Left ventricle myocardium inferior (tissue), 1 donor: ENCODE data around the gene KCTD21. TPM values are rescaled to one million over a fixed set of nuclear protein-coding genes. Genes with fewer than 3 reads are reported as not detected.
A peak's percentile ranks its signal among the peaks of the same experiment; 100 is the strongest.

Experiments
- DNase-seq: peaks from one replicate; pipeline ENCODE4 v3.0.0-alpha.2; 2020
- H3K27ac ChIP-seq: fragments of 200-600 bp; replicated peaks from 2 replicates; pipeline ENCODE4 v1.8.0; 2021
- H3K27me3 ChIP-seq: fragments of 200-600 bp; 2 replicates; pipeline ENCODE4 v1.8.0; 2021; ENCODE audit warnings: low read depth
- H3K36me3 ChIP-seq: fragments of 200-600 bp; 2 replicates; pipeline ENCODE4 v1.8.0; 2021
- H3K4me1 ChIP-seq: fragments of 200-600 bp; 2 replicates; pipeline ENCODE4 v1.8.0; 2021
- H3K4me3 ChIP-seq: fragments of 200-600 bp; 2 replicates; pipeline ENCODE4 v1.8.0; 2021; ENCODE audit warnings: mild to moderate bottlenecking, moderate library complexity
- H3K9me3 ChIP-seq: fragments of 200-600 bp; replicated peaks from 2 replicates; pipeline ENCODE4 v1.8.0; 2021
- CTCF ChIP-seq: fragments of 200-600 bp; IDR thresholded peaks from 2 replicates; pipeline ENCODE4 v1.8.0; 2021; ENCODE audit warnings: antibody characterized with exemption, mild to moderate bottlenecking, borderline replicate concordance
- intact Hi-C: fragments of 100-400 bp; cut with micrococcal nuclease; formaldehyde crosslinking; loops from one replicate; pipeline ENCODE4 v1.11.0; 2022
- total RNA-seq: library from RNA; stranded (reverse); fragmentation: NEBNext Ultra II Directional; extraction: Animal tissue kit (Norgen Biotek cat#: 25700); gene quantifications from one replicate; pipeline ENCODE4 v1.2.1, GENCODE V29; 2021
- donor health status: DM: no; HTN: yes; CAD: no; lungs with severe emphysema.

Gene KCTD21
- total RNA-seq, 1 donor from 2014 or later: 8.6 TPM

- TF ChIP-seq CTCF: no peak
- Histone ChIP-seq H3K4me1 (peaks cover 8% of the 10 kb centered on the region), H3K9me3 (no peaks in the 10 kb centered on the region), H3K4me3 (no peak overlapping the region), H3K27ac (no peak overlapping the region), H3K27me3 (no peaks in the 10 kb centered on the region), H3K36me3 (no peaks in the 10 kb centered on the region)
- DNase-seq: no peak
- intact Hi-C loops: no loop called here
Measured at GRCh38 chr11:78151804-78152203, 36.6 kb downstream of the KCTD21 start.

GRCh38 chr11:78150754-78151153, 37.7 kb downstream of the KCTD21 start:
- H3K36me3 ChIP-seq: no peaks in the 10 kb centered on the region
- DNase-seq: no peak
- intact Hi-C loops: no loop called here
- H3K27ac ChIP-seq: no peak overlapping the region
- no peaks in the 10 kb centered on the region for H3K27me3 ChIP-seq
- peaks cover 8% of the 10 kb centered on the region for H3K4me1 ChIP-seq
- no peak for TF ChIP-seq CTCF
- no peaks in the 10 kb centered on the region for H3K9me3 ChIP-seq
- no peak overlapping the region for H3K4me3 ChIP-seq

GRCh38 chr11:78150346-78150745, 38.1 kb downstream of the KCTD21 start:
- Histone ChIP-seq H3K4me3 (no peak overlapping the region), H3K36me3 (no peaks in the 10 kb centered on the region), H3K4me1 (peaks cover 8% of the 10 kb centered on the region), H3K9me3 (no peaks in the 10 kb centered on the region), H3K27ac (no peak overlapping the region), H3K27me3 (no peaks in the 10 kb centered on the region)
- no peak for DNase-seq
- no peak for TF ChIP-seq CTCF
- intact Hi-C loops: no loop called here

- peaks cover 8% of the 10 kb centered on the region for H3K4me1 ChIP-seq
- intact Hi-C loops: no loop called here
- H3K4me3 ChIP-seq: no peak overlapping the region
- TF ChIP-seq CTCF: peak; percentile 56
- H3K27me3 ChIP-seq: no peaks in the 10 kb centered on the region
- no peaks in the 10 kb centered on the region for H3K36me3 ChIP-seq
- DNase-seq: no peak
- H3K27ac ChIP-seq: no peak overlapping the region
- no peaks in the 10 kb centered on the region for H3K9me3 ChIP-seq
Measured at GRCh38 chr11:78149646-78150045, 38.8 kb downstream of the KCTD21 start.

- peaks cover 9% of the 10 kb centered on the region for H3K4me1 ChIP-seq
- intact Hi-C loops: no loop called here
Measured at GRCh38 chr11:78147807-78148206, 40.6 kb downstream of the KCTD21 start.

More at GRCh38 chr11:78147807-78148206, 40.6 kb downstream of the KCTD21 start:
- H3K9me3 ChIP-seq: no peaks in the 10 kb centered on the region
- no peak for TF ChIP-seq CTCF
- no peak for DNase-seq
- no peaks in the 10 kb centered on the region for H3K27me3 ChIP-seq
- H3K27ac ChIP-seq: no peak overlapping the region
- no peak overlapping the region for H3K4me3 ChIP-seq
- peaks cover 2% of the 10 kb centered on the region for H3K36me3 ChIP-seq
